B cell (primary cell): ENCODE results near the gene FAXDC2.

Source experiments
- EZH2 ChIP-seq: IDR thresholded peaks from 2 replicates; pipeline ENCODE4 v1.6.1; 2012; ENCODE audit warnings: borderline replicate concordance, low read depth, mild to moderate bottlenecking, moderate library complexity, low read length; ENCODE audit not compliant: insufficient read depth, poor library complexity, severe bottlenecking
- TF ChIP-seq, protein P1 (sequence below): fragments of 200-600 bp; IDR thresholded peaks from one replicate; pipeline ENCODE4 v1.8.0; 2022; ENCODE audit warnings: antibody characterized with exemption, mild to moderate bottlenecking

DNA sequence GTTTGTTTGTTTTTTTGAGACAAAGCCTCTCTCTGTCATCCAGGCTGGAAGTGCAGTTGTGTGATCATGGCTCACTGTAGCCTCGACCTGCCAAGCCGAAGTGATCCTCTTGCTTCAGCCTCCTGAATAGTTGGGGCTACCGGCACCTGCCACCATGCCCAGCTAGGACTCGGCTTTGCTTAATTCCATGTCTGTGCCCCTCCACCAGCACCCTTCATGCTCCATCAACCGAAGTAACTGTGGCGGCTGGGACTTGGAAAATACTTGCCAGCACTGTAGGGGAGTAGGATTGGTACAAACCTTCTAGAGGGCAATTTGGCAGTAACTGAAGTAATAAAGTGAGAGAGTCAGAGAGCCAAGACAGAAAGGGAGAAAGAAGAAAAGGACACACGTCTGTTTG lies 19.0 kb downstream of the FAXDC2 start:
- no peak for TF ChIP-seq EZH2
- TF ChIP-seq, protein P1, sequence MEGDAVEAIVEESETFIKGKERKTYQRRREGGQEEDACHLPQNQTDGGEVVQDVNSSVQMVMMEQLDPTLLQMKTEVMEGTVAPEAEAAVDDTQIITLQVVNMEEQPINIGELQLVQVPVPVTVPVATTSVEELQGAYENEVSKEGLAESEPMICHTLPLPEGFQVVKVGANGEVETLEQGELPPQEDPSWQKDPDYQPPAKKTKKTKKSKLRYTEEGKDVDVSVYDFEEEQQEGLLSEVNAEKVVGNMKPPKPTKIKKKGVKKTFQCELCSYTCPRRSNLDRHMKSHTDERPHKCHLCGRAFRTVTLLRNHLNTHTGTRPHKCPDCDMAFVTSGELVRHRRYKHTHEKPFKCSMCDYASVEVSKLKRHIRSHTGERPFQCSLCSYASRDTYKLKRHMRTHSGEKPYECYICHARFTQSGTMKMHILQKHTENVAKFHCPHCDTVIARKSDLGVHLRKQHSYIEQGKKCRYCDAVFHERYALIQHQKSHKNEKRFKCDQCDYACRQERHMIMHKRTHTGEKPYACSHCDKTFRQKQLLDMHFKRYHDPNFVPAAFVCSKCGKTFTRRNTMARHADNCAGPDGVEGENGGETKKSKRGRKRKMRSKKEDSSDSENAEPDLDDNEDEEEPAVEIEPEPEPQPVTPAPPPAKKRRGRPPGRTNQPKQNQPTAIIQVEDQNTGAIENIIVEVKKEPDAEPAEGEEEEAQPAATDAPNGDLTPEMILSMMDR = no peak
